Keratinocyte (primary cell): ENCODE results near the gene SIGLEC15.

ENCODE experiments used
- EZH2 ChIP-seq: IDR thresholded peaks from one replicate; pipeline ENCODE4 v1.6.1; 2012; ENCODE audit warnings: inconsistent platforms, mild to moderate bottlenecking, low read length, moderate library complexity
- TF ChIP-seq, protein P1 (sequence below), 3 experiments: IDR thresholded peaks in 1 of 3; conservative IDR thresholded peaks in 1 of 3; optimal IDR thresholded peaks in 1 of 3; 2 replicates in 2 of 3; 3 replicates in 1 of 3; pipeline versions ENCODE3 to v1.5.1; 2011; ENCODE audit warnings: low read length in 3 of 3, mild to moderate bottlenecking in 3 of 3, moderate library complexity in 2 of 3, control low read depth in 1 of 3, inconsistent platforms in 1 of 3; ENCODE audit not compliant: insufficient read depth in 2 of 3; ENCODE audit errors: extremely low read depth in 1 of 3

- TF ChIP-seq, protein P1, sequence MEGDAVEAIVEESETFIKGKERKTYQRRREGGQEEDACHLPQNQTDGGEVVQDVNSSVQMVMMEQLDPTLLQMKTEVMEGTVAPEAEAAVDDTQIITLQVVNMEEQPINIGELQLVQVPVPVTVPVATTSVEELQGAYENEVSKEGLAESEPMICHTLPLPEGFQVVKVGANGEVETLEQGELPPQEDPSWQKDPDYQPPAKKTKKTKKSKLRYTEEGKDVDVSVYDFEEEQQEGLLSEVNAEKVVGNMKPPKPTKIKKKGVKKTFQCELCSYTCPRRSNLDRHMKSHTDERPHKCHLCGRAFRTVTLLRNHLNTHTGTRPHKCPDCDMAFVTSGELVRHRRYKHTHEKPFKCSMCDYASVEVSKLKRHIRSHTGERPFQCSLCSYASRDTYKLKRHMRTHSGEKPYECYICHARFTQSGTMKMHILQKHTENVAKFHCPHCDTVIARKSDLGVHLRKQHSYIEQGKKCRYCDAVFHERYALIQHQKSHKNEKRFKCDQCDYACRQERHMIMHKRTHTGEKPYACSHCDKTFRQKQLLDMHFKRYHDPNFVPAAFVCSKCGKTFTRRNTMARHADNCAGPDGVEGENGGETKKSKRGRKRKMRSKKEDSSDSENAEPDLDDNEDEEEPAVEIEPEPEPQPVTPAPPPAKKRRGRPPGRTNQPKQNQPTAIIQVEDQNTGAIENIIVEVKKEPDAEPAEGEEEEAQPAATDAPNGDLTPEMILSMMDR (optimal IDR thresholded peaks at IDR 0.05 in 1 of 3, IDR thresholded peaks at IDR 0.05 in 1 of 3, conservative IDR thresholded peaks at IDR 0.05 in 1 of 3; ENCODE audit: extremely low read depth in 1 of 3, insufficient read depth in 2 of 3, low read length in 3 of 3), result no peak
- no peak for TF ChIP-seq EZH2
Measured at GRCh38 chr18:45859334-45859733, 33.9 kb downstream of the SIGLEC15 start.
